Endothelial cell of hepatic sinusoid (primary cell): ENCODE measurements around the gene EML2.
"Not testable (repeated sequence)": the region's sequence is repeated elsewhere in the genome, so short reads cannot be mapped to it uniquely, and the experiment has no call there.

Source experiments
- in situ Hi-C: cut with HindIII; loops from 2 replicates; pipeline ENCODE4 v1.10.0; 2017; ENCODE audit warnings: low sequenced_read_pairs

Gene EML2

DNA sequence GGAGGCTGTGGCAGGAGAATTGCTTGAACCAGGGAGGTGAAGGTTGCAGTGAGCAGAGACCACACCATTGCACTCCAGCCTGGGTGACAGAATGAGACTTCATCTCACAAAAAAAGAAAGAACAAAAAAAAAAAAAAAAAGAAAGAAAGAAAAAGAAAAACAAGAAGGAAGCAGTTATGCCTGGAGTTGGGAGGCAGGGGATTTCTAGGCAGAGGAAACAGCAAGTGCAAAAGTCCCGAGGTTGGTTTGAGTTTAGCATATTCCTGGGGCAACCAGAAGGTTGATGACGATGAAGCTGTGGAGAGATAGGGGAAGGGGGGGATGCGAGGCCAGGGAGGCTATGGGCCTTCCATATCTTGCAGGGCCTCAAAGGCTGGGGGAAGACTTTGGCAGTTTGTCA lies 11.5 kb upstream of the EML2 start:
- in situ Hi-C loops: no loop called here

DNA sequence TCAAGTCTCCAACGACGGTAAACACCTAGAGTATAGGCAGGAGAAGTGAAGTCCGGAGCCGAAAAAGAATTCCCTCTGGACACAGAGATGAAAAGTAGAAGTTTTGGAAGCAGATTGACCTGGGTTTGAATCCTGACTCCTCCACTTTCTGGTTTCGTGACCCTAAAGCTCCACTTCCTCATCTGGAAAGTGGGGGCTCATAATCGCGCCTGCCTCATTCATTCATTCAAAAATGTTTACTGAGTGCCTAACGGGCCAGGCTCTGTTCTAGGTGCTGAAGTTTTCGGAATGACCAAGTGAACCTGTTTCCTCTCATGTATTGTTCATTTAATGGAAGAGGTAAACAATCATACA lies 7.1 kb upstream of the EML2 start:
- in situ Hi-C loops: no loop called here

DNA sequence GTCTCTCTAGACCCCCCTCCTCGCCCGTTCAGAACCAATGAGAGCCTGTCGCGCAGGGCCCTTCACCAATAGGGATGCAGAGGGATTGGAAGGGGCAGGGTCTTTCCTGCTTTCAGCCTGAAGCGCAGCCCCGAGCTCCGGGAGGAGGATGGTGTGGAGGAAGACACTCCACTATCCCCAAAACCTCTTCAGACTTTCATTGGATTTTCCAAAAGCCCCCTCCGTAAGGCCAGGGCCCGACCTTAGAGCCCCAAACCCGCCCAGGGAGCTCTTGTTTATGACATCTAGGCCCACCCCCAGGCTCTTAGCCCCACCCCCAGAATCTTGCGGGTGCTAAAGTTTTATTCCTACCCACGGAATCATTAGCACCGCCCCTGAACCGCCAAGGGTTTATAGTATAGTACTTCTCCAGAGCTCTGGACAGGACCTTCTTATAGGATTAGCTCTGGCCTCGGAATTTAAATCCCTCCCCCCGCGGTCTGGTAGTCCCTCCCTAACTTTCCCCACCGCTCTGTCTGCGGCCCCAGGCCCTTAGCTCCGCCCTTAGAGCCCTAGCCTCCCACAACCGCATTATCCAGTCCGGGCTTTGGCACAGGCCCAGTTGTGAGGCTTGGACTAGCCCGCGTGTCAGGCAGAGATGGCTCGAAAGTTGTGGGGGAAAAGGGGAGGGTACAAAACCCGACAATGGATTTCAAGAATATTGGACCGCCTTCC lies 6.6 kb upstream of the EML2 start:
- in situ Hi-C loops: no loop called here

DNA sequence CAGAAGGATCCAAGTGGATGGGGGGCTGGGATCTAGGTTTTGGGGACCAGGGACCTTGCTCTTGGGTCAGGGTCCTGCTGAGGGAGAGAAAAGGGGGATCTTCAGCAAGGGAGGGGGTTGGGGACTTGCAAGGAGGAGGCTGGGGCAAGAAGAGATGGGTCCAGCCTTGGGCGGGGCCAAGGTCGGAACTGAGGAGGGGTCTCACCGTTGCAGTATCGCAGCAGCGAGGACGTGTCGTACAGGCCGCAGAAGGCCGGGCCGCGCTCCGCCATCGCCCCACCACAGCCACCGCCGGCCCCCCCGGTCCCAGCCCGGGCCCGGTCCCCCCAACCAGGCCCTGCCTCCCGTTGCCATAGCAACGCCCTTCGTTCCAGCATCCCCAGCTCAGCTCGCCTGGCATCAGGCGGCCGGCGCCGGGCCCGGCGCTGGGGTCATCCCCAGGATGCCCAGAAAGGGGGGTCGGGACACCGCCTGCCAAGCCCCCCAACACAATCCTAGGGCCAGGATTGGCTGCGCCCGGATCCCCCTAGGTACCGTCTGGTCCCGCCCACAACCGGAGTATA lies 6.0 kb upstream of the EML2 start:
- in situ Hi-C loops: no loop called here

DNA sequence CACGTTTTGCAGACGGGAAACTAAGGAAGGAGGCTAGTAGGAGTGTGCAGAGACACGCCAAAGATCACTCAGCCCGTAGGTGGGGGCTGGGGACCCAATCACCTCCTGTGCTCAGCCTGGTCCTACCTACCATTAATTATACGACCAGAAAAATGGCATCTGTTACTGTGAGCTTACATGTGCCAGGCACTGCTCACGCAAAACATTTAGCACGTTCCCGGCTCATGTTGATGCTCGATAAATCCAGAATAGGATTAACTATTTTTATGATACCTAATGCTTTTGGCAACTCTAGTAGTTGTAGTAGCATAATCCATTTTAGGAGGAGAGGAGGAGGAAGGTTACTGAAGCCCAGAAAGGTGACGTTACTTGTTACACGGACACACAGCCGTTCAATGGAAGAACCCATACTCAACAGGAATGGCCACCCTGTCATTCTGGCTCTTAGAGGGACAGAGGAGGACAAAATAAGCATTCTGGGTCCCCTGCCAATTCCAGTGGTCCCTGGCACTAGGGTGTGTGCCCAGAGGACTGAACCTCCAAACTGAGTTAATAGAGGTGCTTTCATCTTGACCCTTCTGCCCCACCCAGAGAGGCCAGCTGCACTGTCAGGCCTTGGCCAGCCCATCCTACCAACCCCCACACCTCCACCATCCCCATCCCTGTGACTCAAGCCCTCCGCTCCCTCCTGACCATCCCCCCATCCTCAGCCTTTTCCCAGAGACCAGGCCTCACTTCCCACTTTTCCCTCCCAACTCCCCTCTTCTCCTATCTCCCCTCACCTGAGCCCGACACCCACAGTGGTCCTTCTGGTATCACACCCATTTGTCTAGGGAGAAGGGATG lies 5.0 kb upstream of the EML2 start:
- in situ Hi-C loops: loop anchor here (5.0 kb wide), 1 partner anchor 87 kb away; no protein-coding TSS in a partner anchor

- in situ Hi-C loops: loop anchor here (5.0 kb wide), 1 partner anchor 86 kb away; no protein-coding TSS in a partner anchor
These were observed 4.1 kb upstream of the EML2 start for GRCh38 chr19:45643024-45643926.

- in situ Hi-C loops: loop anchor here (5.0 kb wide), 1 partner anchor 84 kb away; no protein-coding TSS in a partner anchor
These were observed 2.3 kb upstream of the EML2 start for GRCh38 chr19:45641274-45642105.

DNA sequence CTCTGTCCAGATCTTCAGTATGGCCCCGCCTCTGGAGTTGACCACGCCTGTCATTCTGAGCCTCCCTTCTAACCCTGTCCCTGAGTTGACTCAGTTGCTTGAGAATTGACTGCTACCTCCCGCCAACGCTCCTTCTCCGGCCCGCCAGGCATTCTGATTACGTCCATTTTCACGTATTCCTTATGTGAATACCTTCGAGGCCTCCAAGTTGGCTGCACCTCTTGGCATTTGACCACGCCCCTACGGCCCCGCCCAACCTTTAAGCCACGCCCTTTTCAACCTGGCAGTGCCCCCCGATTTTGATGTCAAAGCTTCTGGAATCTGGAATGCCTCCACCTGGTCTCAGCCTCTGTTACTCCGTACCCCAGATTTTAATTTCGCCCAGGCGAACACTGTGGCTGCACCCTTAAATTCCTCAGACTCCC lies 1.7 kb upstream of the EML2 start:
- in situ Hi-C loops: loop anchor here (5.0 kb wide), 1 partner anchor 84 kb away; no protein-coding TSS in a partner anchor

- in situ Hi-C loops: no loop called here
These were observed 1.1 kb downstream of the EML2 start for GRCh38 chr19:45637890-45638667.

GRCh38 chr19:45636902-45637301 lies 2.3 kb downstream of the EML2 start:
- in situ Hi-C loops: no loop called here

- in situ Hi-C loops: no loop called here
These were observed 2.9 kb downstream of the EML2 start for GRCh38 chr19:45636275-45636674.

DNA sequence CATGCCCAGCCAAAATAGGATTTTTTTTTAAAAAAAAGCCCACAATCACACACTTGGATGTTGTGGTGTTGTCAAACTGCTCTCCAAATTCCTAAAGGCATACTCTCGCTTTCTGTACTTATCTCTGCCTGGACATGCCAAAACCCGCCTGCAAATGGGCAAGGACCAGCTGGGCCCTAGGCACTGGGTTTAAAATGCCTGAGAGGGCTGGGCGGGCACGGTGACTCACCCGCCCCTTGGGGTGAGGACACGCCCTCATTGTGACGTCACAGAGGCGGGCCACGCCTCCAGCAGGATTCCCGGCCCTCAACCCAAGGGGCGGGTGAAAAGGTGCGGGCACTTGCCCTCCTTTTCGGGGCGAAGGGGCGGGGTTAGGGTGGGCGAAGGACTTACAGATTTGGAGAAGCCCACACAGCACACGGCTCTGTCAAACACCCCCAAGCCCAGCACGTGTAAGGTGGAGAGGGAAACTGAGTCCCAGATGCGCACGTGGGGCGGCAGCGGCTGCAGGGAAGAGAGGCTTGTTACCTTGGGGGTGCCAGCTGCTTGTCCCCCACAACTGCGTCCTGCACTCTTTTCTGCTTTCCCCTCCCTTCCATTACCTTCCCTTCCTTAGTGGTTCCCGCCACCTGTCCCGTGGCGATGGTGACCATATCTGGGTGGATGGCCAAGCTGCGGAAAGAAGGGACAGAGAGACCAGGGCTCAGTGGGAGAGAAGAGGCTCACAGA lies 6.6 kb downstream of the EML2 start:
- in situ Hi-C loops: no loop called here

- in situ Hi-C loops: no loop called here
These were observed 8.7 kb downstream of the EML2 start for GRCh38 chr19:45630463-45630862.

- in situ Hi-C loops: no loop called here
These were observed 9.5 kb downstream of the EML2 start for GRCh38 chr19:45629704-45630103.

GRCh38 chr19:45628219-45628618 lies 11.0 kb downstream of the EML2 start:
- in situ Hi-C loops: not testable (repeated sequence)

DNA sequence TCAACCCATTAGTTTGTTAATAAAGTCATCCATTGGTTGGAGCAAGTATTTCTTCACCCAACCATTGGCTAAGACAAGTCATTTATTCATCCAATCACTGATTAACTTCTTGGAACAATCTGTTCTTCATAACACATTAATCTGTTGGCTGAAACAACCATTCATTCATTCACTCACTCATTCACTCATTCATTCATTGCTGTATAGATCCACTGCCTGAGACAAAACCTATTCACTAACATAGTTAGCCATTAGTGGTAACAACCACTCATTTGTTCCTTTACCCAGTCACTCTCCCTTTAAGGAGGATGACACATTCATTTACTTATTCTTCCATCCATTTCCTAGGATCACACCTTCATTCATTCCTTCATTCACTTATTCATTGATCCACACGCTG lies 15.2 kb downstream of the EML2 start:
- in situ Hi-C loops: no loop called here

DNA sequence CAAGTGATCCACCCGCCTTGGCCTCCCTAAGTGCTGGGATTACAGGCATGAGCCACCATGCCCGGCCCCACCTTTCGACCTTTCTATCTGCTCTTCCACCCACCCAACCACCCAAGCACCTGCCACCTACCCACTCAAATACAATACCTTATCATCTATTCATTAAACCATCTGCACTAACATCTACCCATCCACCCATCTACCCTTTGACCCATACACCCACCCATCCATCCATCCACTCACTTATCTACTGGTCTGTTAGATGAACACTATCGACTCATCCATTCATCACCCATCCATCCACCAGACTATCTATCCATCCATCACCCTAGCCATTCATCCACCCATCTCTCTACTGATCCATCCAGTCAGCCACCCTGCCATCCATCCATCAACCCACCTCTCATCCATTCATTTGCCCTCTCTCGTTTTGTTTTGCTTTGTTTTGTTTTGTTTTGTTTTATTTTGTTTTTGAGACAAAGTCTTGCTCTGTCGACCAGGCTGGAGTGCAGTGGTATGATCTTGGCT lies 17.2 kb downstream of the EML2 start:
- in situ Hi-C loops: no loop called here

DNA sequence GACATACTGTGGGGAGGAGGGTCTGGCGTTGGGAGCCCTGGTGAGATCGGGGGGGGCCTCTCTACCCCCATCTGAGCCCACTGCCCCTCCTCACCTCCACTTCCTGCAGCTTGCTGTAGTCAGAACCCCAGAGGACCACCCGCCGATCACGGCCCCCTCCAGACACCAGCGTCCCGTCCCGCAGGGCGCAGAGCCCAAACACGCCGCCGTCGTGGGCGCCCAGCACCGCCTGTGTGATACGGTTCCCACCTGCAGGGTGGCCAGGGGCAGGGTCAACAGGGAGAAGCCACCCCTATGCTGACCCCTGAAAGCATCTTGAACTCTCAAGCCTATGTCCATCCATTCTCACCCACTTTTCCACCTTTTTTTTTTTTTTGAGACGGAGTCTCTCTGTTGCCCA lies 17.8 kb downstream of the EML2 start:
- in situ Hi-C loops: no loop called here
